ENCODE measurements around the gene APBA2. TPM values are rescaled to one million over a fixed set of nuclear protein-coding genes. Genes with fewer than 3 reads are reported as not detected.

APBA2 gene
- total RNA-seq, 4 donors from 2014 or later, result 1.1 to 2.4 (median 1.3) TPM

GRCh38 chr15:29130476-29130875, 244.7 kb downstream of the APBA2 start:
- TF ChIP-seq CTCF (IDR thresholded peaks at IDR 0.05; ENCODE audit: low read depth), result no peak

DNA sequence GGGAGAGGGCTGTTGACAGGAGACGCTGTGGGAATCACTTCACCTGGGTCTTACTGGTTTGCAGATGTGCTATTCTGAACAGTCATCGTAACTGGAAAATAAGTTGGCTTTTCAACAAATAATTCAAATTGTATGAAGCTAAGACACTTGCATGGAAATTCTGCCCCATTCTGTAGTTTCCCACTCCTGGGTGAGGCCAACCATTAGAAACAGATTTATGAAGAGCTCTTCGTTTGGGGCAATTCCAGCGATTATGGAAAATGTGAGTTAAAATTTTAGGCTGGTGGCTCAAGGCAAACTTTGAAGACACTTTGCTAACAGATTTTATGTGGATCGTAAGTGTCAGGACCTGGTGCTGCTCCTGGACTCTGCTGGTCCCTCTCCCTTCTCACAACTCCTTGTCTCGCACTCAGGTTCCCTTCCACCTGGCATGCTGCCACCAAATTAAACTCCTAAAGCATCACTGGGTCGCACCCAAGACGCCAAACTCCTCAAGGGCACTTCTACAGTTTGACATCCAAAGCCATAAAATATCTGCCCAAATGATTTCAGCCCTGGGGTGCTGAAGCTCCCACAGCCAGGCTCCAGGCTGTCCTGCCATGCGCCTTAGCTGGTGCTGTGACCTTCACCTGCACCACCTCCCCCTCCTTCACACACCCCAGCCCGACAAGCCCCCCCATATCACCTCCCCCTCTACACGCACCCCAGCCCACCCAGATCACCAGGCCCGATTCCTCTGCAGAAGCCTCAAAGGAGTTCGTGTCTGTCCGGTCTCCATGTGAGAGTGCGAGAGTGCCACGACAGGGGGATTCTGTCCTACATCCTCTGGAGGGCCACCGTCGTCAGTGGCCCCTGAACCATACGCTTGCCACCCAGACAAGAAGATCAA, 245.4 kb downstream of the APBA2 start:
- no peak for TF ChIP-seq CTCF (IDR thresholded peaks at IDR 0.05; ENCODE audit: low read depth)

DNA sequence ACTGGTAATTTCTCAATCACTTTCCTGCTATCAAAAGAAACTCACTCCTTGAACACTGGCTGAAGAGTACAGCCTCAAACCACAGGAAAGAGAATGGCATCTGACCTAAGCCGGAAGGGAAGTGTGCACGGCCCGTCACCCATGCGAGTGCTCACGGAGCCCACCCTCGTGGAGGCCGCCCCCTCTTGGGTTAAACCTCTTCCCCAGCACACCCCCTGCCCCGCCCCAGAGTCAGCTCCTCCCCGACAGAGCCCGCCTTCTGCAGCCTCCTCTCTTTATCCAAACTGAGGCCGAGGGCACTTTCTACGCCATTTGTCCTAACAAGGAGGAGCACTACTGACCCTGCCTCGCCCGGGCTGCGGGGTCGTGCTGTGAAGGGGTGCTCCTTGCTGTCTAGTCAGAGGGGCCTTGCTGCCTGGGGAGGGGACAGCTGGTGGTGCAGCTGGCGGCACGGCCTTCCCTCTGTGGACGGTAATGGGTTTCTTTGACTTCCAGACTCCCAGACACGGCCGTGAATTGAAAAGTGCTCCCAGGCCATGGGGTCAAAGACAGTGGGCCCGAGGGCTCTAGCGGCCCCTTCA, 246.2 kb downstream of the APBA2 start:
- no peak for TF ChIP-seq CTCF (IDR thresholded peaks at IDR 0.05; ENCODE audit: low read depth)

DNA sequence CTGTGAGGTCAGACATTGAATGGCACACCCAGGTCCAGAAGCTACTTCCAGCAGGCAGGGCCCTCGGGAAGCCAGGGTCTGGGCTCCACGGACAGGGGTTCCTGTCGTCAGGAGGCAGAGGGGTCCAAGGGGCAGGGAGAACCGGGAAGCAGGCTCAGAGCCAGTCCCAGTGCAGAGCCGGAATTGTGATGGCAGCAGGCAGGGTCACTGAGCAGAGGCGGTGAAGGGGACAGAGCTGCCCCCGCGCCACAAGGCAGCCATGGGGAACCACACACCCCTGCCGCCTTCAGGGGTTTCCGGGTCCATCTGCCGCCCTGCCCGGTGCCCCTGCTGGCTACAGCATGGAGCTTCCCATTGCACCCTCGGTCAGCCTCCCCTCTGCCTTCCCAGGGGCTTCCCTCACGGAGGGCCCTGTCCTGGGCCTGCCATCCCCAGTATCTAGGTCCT, 247.0 kb downstream of the APBA2 start:
- no peak for TF ChIP-seq CTCF (IDR thresholded peaks at IDR 0.05; ENCODE audit: low read depth)

DNA sequence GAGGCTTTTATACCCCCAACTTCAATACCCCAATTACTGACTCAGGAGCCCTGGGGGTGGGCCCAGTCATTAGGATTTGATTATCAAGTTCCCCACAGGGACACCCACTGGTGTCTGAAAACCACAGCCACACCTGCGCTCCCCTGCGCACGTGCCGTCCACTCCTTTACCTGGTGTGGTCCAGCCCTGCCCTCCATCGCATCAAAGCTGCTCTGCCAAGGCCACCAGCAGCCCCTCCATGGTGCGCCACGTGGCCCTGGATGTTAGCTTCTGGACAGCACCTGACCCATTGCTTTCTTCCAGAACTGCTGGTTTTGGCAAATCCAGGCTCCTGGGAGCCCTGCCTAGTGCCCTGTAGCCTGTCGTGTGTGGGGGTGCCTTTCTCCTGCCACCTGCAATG, 247.5 kb downstream of the APBA2 start:
- TF ChIP-seq CTCF (IDR thresholded peaks at IDR 0.05; ENCODE audit: low read depth), result no peak

DNA sequence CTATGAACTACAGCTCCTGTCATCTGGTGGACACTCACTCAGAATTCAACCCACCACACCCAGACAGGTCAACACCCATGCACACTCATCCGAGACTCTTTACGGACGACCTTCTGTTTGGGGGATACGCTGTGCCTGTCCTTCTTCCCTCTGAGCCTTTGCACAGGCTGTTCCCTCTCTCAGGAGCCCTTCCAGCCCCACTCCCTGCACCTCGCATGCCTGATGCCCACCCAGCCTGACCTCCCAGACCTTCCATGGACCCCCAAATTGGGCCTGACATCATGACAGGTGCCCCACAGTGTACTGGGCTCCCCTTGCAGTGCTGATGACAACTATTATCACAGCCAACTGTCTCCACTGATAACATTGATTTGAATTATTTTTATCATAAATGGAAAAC, 248.0 kb downstream of the APBA2 start:
- no peak for TF ChIP-seq CTCF (IDR thresholded peaks at IDR 0.05; ENCODE audit: low read depth)

- TF ChIP-seq CTCF (IDR thresholded peaks at IDR 0.05; ENCODE audit: low read depth), result no peak
Observed at GRCh38 chr15:29134239-29134638, 248.5 kb downstream of the APBA2 start.

Data from subcutaneous adipose tissue (tissue), 4 donors.